Ovary (tissue), 9 donors: ENCODE measurements around the gene TMEM198. TPM values are rescaled to one million over a fixed set of nuclear protein-coding genes. Genes with fewer than 3 reads are reported as not detected.

ENCODE experiments used
- DNase-seq, 5 donors: peaks; one replicate each; pipeline ENCODE4 v3.0.0-alpha.2; 2019 to 2020
- H3K27ac ChIP-seq, 2 donors: fragments of 200-600 bp; one replicate each; pipeline versions ENCODE4 v1.5.1 to v1.8.0; 2019 to 2022
- H3K27me3 ChIP-seq: fragments of 200-600 bp; one replicate; pipeline ENCODE4 v1.8.0; 2022
- H3K36me3 ChIP-seq: fragments of 200-600 bp; sonication (generic); one replicate; pipeline ENCODE4 v1.5.1; 2019
- H3K4me1 ChIP-seq: one replicate; pipeline ENCODE4 v1.8.1; 2013; ENCODE audit warnings: mild to moderate bottlenecking, moderate library complexity; ENCODE audit not compliant: insufficient read depth
- H3K4me3 ChIP-seq: fragments of 200-600 bp; sonication (generic); one replicate; pipeline ENCODE4 v1.5.1; 2017
- H3K9me3 ChIP-seq, 2 donors: fragments of 200-600 bp in 1 of 2; sonication (generic) in 1 of 2; one replicate each; pipeline versions ENCODE4 v1.5.1 to v1.8.1; 2013 to 2019; ENCODE audit warnings: mild to moderate bottlenecking in 1 of 2, moderate library complexity in 1 of 2
- EP300 ChIP-seq: sonication (generic); formaldehyde crosslinking; IDR thresholded peaks from one replicate; pipeline ENCODE4 v1.6.1; 2017; ENCODE audit warnings: antibody characterized with exemption
- POLR2A ChIP-seq: fragments of 450-650 bp; IDR thresholded peaks from one replicate; pipeline ENCODE4 v1.6.1; 2017; ENCODE audit warnings: antibody characterized with exemption, mild to moderate bottlenecking, moderate library complexity
- WGBS, 3 donors: extraction: QIAGEN DNeasy Blood & Tissue Kit in 1 of 3; methylation state at CpG; one replicate each; pipeline versions ENCODE4 v1.1.5 to v1.1.7; 2013 to 2017; 5-methylcytosine and 5-hydroxymethylcytosine counted together
- intact Hi-C, 4 donors: fragments of 100-400 bp; cut with DNase I; formaldehyde crosslinking; loops; one replicate each; pipeline versions ENCODE4 v1.11.0 to v1.15.1; 2022 to 2023
- polyA plus RNA-seq, 2 donors: library from polyadenylated mRNA; stranded (reverse); fragments of 200-250 nt in 1 of 2; fragments of 350-450 nt in 1 of 2; fragmentation: Illumina TruSeq in 1 of 2; extraction: RNeasy Lipid Tissue Mini Kit (QIAGEN cat#74804) in 1 of 2; gene quantifications; one replicate each; pipeline ENCODE4 v1.2.3, GENCODE V29; 2013 to 2014
- total RNA-seq, 7 donors: library from RNA; depleted of rRNA in 2 of 7; stranded (reverse); fragments of >200 nt in 2 of 7; fragmentation: NEBNext Ultra II Directional in 3 of 7; extraction: Animal tissue kit (Norgen Biotek cat#: 25700) in 3 of 7; gene quantifications; one replicate each; pipeline versions ENCODE4 v1.1.0 to v1.2.4, GENCODE V29; 2016 to 2023
- TF ChIP-seq, protein P1 (sequence below), 3 donors: fragments of 450-650 bp in 2 of 3; fragments of 200-600 bp in 1 of 3; IDR thresholded peaks; one replicate each; pipeline versions ENCODE4 v1.5.1 to v1.8.0; 2016 to 2022; ENCODE audit warnings: antibody characterized with exemption in 3 of 3, mild to moderate bottlenecking in 1 of 3
- donor health status: DM: no; HTN: no; CAD: no; lungs with moderate emphysema.
- donor health status: DM: no; HTN: no; CAD: no.
- donor health status: Bipolar disorder and iron deficiency.
- donor health status: DM: yes; HTN: yes; CAD: no.
- donor health status: DM: no; HTN: no; CAD: no.
- donor health status: DM: yes; HTN: yes; CAD: no.

TMEM198 gene
- total and polyA plus RNA-seq, 9 donors, result 0.62 to 22.7 (median 10.4) TPM

DNA sequence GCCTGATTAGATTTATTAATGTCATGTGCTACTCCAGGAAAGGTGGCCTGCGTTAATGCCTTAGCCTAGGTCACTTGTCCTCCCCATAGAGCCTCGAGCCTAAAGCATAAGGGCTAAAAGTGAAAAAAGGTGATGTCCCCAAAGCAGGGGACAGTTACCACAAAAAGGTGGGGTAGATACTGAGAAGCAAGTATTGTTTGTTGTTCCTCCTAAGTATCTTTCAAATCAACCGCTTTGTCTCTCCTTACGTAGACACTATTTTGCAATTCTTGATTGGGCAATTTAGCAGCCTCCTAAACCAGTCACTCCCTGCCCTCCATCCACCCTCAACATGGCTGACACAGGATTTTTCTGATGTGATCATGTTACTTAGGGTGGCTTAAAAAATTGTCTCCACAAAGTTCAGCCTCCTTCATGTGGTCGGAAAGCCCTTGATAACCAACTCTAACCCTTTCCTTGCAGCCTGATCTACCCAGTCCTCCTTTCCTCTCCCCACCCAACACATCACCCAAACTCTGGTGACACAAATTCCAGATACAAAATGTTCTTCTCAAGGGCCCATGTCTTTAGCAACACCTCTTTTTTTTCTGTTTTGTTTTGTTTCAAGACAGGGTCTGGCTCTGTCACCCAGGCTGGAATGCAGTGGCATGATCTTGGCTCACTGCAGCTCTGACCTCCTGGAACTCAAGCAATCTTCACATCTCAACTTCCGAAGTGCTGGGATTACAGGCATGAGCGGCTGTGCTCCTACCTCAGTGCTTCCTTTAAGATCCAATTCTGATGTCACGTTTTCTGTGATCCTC is 35.2 kb downstream of the TMEM198 start:
- whole genome bisulfite sequencing, 3 donors, result 84 to 88% (median 87%) methylated on average over 8 of the region's 8 CpGs
- H3K4me3 ChIP-seq, result no peak overlapping the region
- intact Hi-C loops, result no loop called here
- DNase-seq, result no peak
- no peaks in the 10 kb centered on the region for H3K27me3 ChIP-seq
- no peaks in the 10 kb centered on the region for H3K36me3 ChIP-seq
- TF ChIP-seq, protein P1, sequence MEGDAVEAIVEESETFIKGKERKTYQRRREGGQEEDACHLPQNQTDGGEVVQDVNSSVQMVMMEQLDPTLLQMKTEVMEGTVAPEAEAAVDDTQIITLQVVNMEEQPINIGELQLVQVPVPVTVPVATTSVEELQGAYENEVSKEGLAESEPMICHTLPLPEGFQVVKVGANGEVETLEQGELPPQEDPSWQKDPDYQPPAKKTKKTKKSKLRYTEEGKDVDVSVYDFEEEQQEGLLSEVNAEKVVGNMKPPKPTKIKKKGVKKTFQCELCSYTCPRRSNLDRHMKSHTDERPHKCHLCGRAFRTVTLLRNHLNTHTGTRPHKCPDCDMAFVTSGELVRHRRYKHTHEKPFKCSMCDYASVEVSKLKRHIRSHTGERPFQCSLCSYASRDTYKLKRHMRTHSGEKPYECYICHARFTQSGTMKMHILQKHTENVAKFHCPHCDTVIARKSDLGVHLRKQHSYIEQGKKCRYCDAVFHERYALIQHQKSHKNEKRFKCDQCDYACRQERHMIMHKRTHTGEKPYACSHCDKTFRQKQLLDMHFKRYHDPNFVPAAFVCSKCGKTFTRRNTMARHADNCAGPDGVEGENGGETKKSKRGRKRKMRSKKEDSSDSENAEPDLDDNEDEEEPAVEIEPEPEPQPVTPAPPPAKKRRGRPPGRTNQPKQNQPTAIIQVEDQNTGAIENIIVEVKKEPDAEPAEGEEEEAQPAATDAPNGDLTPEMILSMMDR (IDR thresholded peaks at IDR 0.05), result no peak
- TF ChIP-seq EP300, result no peak
- no peak for TF ChIP-seq POLR2A
- peaks cover 6% of the 10 kb centered on the region for H3K4me1 ChIP-seq
- no peaks in the 10 kb centered on the region for H3K9me3 ChIP-seq
- no peak overlapping the region for H3K27ac ChIP-seq

DNA sequence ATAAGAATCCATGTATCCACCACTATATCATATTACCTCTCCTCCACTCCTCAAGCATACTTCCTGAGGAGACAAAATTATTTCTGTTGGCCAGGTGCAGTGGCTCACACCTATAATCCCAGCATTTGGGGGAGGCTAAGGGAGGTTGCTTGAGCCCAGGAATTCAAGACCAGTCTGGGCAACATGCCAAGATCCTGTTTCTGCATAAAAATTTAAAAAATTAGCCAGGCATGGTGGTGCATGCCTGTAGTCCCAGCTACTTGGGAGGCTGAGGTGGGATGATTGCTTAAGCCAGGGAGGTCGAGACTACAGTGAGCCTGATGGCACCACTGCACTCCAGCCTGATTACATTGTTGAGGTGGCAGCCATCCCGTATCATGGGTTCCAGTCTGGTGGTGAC is 37.5 kb downstream of the TMEM198 start:
- intact Hi-C loops, result no loop called here
- no peak overlapping the region for H3K27ac ChIP-seq
- no peaks in the 10 kb centered on the region for H3K4me1 ChIP-seq
- no peaks in the 10 kb centered on the region for H3K9me3 ChIP-seq
- TF ChIP-seq EP300, result no peak
- TF ChIP-seq, protein P1 (IDR thresholded peaks at IDR 0.05), result no peak
- TF ChIP-seq POLR2A, result no peak
- H3K27me3 ChIP-seq, result no peaks in the 10 kb centered on the region
- WGBS, 3 donors, result 65 to 80% (median 70%) methylated on average over 2 of the region's 2 CpGs
- H3K4me3 ChIP-seq, result no peak overlapping the region
- H3K36me3 ChIP-seq, result no peaks in the 10 kb centered on the region
- no peak for DNase-seq

DNA sequence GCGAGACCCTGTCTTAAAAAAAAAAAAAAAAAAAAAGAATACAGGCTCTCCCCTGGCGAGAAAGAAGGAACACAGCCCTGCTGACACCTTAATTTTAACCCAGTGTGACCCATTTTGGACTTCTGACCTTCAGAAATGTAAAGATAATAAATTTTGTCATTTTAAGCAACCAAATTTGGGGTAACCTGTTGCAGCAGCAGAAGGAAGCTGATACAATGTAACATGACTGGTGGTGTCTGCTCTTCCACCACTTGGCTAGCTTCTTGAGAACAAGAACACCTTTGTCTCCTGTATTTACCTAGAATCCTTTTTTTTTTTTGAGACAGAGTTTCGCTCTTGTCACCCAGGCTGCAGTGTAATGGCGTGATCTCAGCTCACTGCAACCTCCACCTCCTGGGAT is 47.3 kb downstream of the TMEM198 start:
- H3K9me3 ChIP-seq, result no peaks in the 10 kb centered on the region
- H3K27me3 ChIP-seq, result no peaks in the 10 kb centered on the region
- H3K27ac ChIP-seq, result no peak overlapping the region
- TF ChIP-seq POLR2A, result no peak
- no peak for TF ChIP-seq EP300
- TF ChIP-seq, protein P1 (IDR thresholded peaks at IDR 0.05), result no peak
- WGBS, 3 donors, result 70 to 74% (median 73%) methylated on average over 4 of the region's 4 CpGs
- intact Hi-C loops, result no loop called here
- no peak overlapping the region for H3K4me3 ChIP-seq
- DNase-seq, result no peak
- no peaks in the 10 kb centered on the region for H3K36me3 ChIP-seq
- H3K4me1 ChIP-seq, result peaks cover 3% of the 10 kb centered on the region

DNA sequence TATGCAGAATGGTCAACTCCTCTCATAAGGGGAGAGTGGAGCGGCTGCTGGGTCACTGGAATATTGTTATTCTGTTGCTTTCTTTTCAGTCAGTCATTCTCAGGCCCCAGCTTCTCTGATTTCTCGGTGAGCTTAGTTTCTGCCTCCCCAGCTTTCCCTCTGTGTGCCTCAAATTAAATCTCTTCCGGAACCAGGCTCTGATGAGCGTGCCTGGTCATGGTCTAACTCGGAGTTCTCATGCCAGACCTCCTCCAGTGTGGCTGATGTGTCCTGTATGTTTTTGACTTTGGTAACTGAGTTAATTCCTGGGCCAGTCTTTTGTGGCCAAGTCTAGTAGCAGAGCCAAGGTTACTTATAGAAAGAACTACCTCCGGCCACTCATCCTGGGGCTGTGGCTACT is 48.9 kb downstream of the TMEM198 start:
- no peak overlapping the region for H3K27ac ChIP-seq
- intact Hi-C loops, result no loop called here
- 70 to 74% (median 71%) methylated on average over 6 of the region's 6 CpGs for WGBS, 3 donors
- no peaks in the 10 kb centered on the region for H3K27me3 ChIP-seq
- H3K4me3 ChIP-seq, result no peak overlapping the region
- no peaks in the 10 kb centered on the region for H3K36me3 ChIP-seq
- no peak for DNase-seq
- TF ChIP-seq POLR2A, result no peak
- TF ChIP-seq EP300, result no peak
- TF ChIP-seq, protein P1 (IDR thresholded peaks at IDR 0.05), result no peak
- no peaks in the 10 kb centered on the region for H3K9me3 ChIP-seq
- peaks cover 8% of the 10 kb centered on the region for H3K4me1 ChIP-seq
